ENCODE results near the gene PTPRG.

Gene PTPRG

DNA sequence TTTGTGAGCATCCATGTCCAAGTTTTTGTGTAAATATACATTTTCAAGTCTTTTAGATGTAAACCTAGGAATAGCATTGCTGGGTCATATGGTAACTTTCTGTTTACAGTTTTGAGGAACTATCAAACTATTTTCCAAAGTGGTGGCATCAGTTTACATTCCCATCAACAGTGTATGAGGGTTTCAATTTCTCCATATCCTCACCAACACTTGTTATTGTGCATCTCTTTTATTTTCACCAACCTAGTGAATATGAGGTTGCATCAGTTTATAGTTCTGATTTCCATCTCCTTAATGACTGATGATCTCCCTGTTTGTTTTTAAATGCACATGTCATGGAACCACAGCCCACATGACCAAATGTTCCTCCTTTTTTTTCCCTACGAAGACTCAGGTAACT lies 610.8 kb downstream of the PTPRG start:
- no peak for DNase-seq (ENCODE audit: low read depth)
- no peak overlapping the region for H3K4me3 ChIP-seq (ENCODE audit: low read length)
- TF ChIP-seq, protein P1, sequence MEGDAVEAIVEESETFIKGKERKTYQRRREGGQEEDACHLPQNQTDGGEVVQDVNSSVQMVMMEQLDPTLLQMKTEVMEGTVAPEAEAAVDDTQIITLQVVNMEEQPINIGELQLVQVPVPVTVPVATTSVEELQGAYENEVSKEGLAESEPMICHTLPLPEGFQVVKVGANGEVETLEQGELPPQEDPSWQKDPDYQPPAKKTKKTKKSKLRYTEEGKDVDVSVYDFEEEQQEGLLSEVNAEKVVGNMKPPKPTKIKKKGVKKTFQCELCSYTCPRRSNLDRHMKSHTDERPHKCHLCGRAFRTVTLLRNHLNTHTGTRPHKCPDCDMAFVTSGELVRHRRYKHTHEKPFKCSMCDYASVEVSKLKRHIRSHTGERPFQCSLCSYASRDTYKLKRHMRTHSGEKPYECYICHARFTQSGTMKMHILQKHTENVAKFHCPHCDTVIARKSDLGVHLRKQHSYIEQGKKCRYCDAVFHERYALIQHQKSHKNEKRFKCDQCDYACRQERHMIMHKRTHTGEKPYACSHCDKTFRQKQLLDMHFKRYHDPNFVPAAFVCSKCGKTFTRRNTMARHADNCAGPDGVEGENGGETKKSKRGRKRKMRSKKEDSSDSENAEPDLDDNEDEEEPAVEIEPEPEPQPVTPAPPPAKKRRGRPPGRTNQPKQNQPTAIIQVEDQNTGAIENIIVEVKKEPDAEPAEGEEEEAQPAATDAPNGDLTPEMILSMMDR (conservative IDR thresholded peaks at IDR 0.05; ENCODE audit: low read depth, low read length) = no peak

DNA sequence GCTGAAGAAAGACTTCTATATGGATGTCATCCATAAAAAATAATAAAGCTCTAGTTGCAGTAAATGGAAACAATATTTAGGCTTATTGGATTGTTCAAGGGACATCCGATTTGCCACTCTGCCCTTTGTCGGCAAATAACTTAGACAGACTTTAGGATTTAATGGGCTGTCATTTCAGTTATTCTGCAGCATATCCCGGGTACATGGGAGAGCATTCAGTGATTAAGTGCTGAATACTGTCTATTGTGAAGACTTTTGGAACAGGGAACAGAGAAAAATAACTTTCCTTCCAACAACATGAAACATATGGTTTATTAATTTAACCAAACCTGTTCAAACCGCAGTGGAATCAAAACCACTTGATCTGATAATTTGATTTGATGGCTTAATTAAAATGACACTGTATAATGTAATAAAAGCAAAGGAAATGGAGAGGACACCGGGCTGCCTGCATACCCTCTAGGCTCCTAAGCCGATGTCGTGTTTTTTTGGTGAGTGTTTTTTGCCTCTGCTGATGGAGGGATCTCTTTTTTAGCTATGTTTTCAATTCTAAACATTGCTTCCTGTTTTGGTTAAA lies 612.7 kb downstream of the PTPRG start:
- H3K4me3 ChIP-seq (ENCODE audit: low read length) = no peak overlapping the region
- TF ChIP-seq, protein P1 (conservative IDR thresholded peaks at IDR 0.05; ENCODE audit: low read depth, low read length) = no peak
- DNase-seq (ENCODE audit: low read depth) = no peak

DNA sequence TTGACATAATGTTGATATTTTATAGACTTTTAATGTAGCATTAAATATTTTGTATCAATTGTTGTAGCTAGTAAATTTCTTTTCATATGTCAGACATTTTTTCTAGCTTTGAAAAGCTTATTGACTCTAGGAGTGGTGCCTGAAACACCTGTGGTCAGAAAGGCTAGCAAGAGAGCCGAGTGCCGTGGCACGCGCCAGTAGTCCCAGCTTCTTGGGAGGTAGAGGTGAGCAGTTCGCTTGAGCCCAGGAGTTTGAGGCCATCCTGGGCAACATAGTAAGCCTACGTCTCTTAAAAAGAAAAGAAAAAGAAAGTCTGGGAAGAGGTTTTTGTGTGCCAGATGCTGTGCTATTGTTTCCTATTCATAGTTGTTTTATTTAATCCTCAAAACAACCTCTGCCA lies 613.8 kb downstream of the PTPRG start:
- H3K4me3 ChIP-seq (ENCODE audit: low read length) = no peak overlapping the region
- DNase-seq (ENCODE audit: low read depth) = no peak
- TF ChIP-seq, protein P1 (conservative IDR thresholded peaks at IDR 0.05; ENCODE audit: low read depth, low read length) = no peak

DNA sequence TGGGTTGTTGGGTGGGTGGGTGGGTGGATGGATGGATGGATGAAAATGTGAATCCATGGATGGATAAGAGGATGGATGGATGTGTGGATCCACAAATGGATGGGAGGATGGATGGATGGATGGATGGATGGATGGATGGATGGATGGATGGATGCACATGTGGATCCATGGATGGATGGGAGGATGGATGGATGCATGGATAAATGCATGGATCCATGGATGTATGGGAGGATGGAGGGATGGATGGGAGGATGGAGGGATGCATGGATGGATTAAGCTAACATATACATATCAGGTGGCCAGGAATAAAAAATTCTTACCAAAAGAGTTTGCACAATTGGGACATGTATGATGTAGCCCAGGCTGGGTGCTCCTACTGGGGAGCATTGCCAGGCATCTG lies 616.7 kb downstream of the PTPRG start:
- no peak for DNase-seq (ENCODE audit: low read depth)
- TF ChIP-seq, protein P1 (conservative IDR thresholded peaks at IDR 0.05; ENCODE audit: low read depth, low read length) = no peak

DNA sequence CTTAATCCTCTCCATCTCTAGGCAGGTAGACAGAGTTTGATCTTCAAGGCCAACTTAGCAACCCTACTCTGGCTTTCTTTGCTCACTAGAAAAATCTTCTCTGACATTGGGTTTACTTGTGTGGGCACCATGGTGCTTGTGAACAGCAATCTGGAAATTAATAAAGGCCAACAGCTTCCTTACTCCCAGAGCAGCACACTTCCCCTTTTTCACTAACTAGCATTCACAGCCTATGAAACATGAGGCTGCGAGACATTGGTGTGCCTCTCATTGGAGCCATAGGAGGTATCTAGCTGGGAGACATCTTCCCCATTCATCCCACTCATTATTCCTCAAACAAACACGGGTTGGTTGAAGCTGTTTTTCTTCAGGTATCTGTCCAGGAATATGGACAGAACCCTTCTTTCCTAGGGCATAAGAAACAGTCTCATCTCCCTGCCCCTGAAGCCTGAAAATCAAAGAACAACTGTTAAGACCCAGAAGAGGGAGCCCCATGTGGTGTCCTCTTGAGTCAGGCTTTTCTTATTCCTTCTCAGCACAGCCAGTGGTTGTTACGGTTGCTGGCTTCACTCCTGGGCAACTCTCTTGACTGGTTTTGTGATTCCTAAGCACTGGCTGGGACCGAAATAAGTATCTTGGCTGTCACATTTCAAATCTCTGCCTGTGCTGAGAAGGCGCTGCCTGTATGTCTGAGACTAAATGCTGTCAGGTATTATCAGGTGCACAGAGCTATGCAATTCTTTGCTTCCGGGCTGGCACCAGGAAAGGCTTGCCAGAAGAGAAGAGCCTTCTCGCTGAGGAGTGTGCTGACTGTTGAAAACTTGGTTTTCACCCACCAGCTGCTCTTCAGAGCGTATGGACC lies 617.6 kb downstream of the PTPRG start:
- DNase-seq (ENCODE audit: low read depth) = no peak
- H3K4me3 ChIP-seq (ENCODE audit: low read length) = no peak overlapping the region
- TF ChIP-seq, protein P1 (conservative IDR thresholded peaks at IDR 0.05; ENCODE audit: low read depth, low read length) = no peak

More for the DNA sequence above, 616.7 kb downstream of the PTPRG start:
- no peak overlapping the region for H3K4me3 ChIP-seq (ENCODE audit: low read length)

DNA sequence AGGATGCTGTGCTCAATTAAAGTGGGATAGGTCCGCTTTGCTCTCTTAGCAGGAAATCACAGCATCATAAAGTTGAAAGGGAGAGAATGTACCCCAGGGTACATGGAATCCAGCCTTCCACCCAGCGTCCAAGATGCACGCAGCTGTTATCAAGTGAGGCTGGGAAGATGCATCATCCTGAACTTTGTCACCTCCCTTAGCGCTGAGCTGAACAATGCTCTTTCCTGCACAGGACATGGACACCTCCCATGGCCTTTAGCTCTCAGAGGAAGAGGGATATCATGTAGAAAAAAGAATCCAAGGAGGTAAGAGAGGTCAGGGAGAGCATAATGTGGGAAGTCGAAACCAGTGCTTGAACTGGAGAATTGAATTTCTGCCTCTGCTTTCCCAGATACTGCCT lies 619.1 kb downstream of the PTPRG start:
- H3K4me3 ChIP-seq (ENCODE audit: low read length) = no peak overlapping the region
- TF ChIP-seq, protein P1 (conservative IDR thresholded peaks at IDR 0.05; ENCODE audit: low read depth, low read length) = no peak
- no peak for DNase-seq (ENCODE audit: low read depth)

DNA sequence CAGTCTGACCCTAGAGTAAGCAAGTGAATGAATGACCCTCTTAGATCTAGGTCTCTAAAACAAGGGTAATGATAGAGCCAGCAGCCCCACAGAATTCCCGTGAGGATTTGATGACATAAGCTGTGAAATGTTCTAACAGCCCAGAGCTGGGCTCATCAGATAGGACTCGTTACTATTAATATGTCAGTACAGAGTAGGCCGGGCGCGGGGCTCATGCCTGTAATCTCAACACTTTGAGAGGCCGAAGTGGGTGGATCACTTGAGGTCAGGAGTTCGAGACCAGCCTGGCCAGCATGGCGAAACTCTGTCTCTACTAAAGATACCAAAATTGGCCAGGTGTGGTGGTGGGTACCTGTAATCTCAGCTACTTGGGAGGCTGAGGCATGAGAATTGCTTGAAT lies 621.7 kb downstream of the PTPRG start:
- TF ChIP-seq, protein P1 (conservative IDR thresholded peaks at IDR 0.05; ENCODE audit: low read depth, low read length) = no peak

More for the DNA sequence above, 621.7 kb downstream of the PTPRG start:
- no peak overlapping the region for H3K4me3 ChIP-seq (ENCODE audit: low read length)
- DNase-seq (ENCODE audit: low read depth) = no peak
